H9 (cell line): ENCODE data around the gene PRKCZ. TPM values are rescaled to one million over a fixed set of nuclear protein-coding genes. Genes with fewer than 3 reads are reported as not detected.

ENCODE experiments used
- DNase-seq: peaks from one replicate; pipeline ENCODE4 v3.0.0-alpha.2; 2017
- H2AFZ ChIP-seq: one replicate; pipeline ENCODE4 v1.6.1; 2013; ENCODE audit warnings: mild to moderate bottlenecking, low read length, control low read depth, moderate library complexity
- H2AK5ac ChIP-seq: 2 replicates; pipeline ENCODE4 v1.6.1; 2013; ENCODE audit warnings: low read length, control low read depth, mixed read lengths; ENCODE audit not compliant: insufficient read length
- H2BK120ac ChIP-seq: one replicate; pipeline ENCODE4 v1.6.1; 2013; ENCODE audit warnings: low read depth, mild to moderate bottlenecking, low read length, control low read depth, inconsistent platforms; ENCODE audit not compliant: poor library complexity, severe bottlenecking
- H2BK12ac ChIP-seq: 2 replicates; pipeline ENCODE4 v1.6.1; 2013; ENCODE audit warnings: low read length, control low read depth, mixed read lengths, low read depth; ENCODE audit not compliant: insufficient read length
- H2BK15ac ChIP-seq: 2 replicates; pipeline ENCODE4 v1.6.1; 2013; ENCODE audit warnings: low read depth, low read length, control low read depth
- H2BK20ac ChIP-seq: one replicate; pipeline ENCODE4 v1.6.1; 2013; ENCODE audit warnings: low read depth, mild to moderate bottlenecking, low read length, control low read depth, inconsistent platforms; ENCODE audit not compliant: poor library complexity, severe bottlenecking
- H2BK5ac ChIP-seq: 2 replicates; pipeline ENCODE4 v1.6.1; 2013; ENCODE audit warnings: low read length, control low read depth, mixed read lengths; ENCODE audit not compliant: insufficient read length
- H3K14ac ChIP-seq: 2 replicates; pipeline ENCODE4 v1.6.1; 2013; ENCODE audit warnings: low read length, control low read depth; ENCODE audit not compliant: insufficient read depth
- H3K18ac ChIP-seq: 2 replicates; pipeline ENCODE4 v1.6.1; 2013; ENCODE audit warnings: low read depth, mild to moderate bottlenecking, mixed read lengths, low read length, control low read depth; ENCODE audit not compliant: insufficient read length
- H3K23ac ChIP-seq: 2 replicates; pipeline ENCODE4 v1.6.1; 2013; ENCODE audit warnings: low read length, control low read depth, mixed read lengths, low read depth; ENCODE audit not compliant: insufficient read length
- H3K23me2 ChIP-seq: 2 replicates; pipeline ENCODE4 v1.6.1; 2013; ENCODE audit warnings: low read depth, mild to moderate bottlenecking, mixed read lengths, low read length, control low read depth; ENCODE audit not compliant: insufficient read length, poor library complexity, severe bottlenecking
- H3K27ac ChIP-seq: 2 replicates; pipeline ENCODE4 v1.5.1; 2013; ENCODE audit warnings: low read length, control low read depth, mixed read lengths, low read depth; ENCODE audit not compliant: insufficient read length
- H3K27me3 ChIP-seq: 2 replicates; pipeline ENCODE4 v1.6.1; 2013; ENCODE audit warnings: low read length, control low read depth, inconsistent platforms; ENCODE audit not compliant: insufficient read depth
- H3K4ac ChIP-seq: 2 replicates; pipeline ENCODE4 v1.6.1; 2013; ENCODE audit warnings: low read depth, mild to moderate bottlenecking, control low read depth, inconsistent platforms, low read length, moderate library complexity
- H3K4me1 ChIP-seq: 2 replicates; pipeline ENCODE4 v1.6.1; 2013; ENCODE audit warnings: low read length, control low read depth, inconsistent platforms; ENCODE audit not compliant: insufficient read depth
- H3K4me2 ChIP-seq: 2 replicates; pipeline ENCODE4 v1.6.1; 2013; ENCODE audit warnings: low read length, control low read depth, mixed read lengths; ENCODE audit not compliant: insufficient read length, insufficient read depth
- H3K56ac ChIP-seq: 2 replicates; pipeline ENCODE4 v1.6.1; 2013; ENCODE audit warnings: low read depth, mild to moderate bottlenecking, mixed read lengths, low read length, control low read depth; ENCODE audit not compliant: insufficient read length
- H3K79me1 ChIP-seq: 2 replicates; pipeline ENCODE4 v1.6.1; 2013; ENCODE audit warnings: low read depth, mild to moderate bottlenecking, moderate library complexity, low read length, control low read depth, inconsistent platforms; ENCODE audit not compliant: insufficient read depth, poor library complexity, severe bottlenecking
- H3K79me2 ChIP-seq: 2 replicates; pipeline ENCODE4 v1.6.1; 2013; ENCODE audit warnings: low read length, control low read depth, inconsistent platforms; ENCODE audit not compliant: insufficient read depth
- H3K9ac ChIP-seq: 2 replicates; pipeline ENCODE4 v1.6.1; 2013; ENCODE audit warnings: low read length, control low read depth, mixed read lengths; ENCODE audit not compliant: insufficient read length; ENCODE audit errors: extremely low read depth
- H3K9me3 ChIP-seq: one replicate; pipeline ENCODE4 v1.6.1; 2013; ENCODE audit warnings: low read depth, low read length, inconsistent platforms; ENCODE audit not compliant: control insufficient read depth
- H3T11ph ChIP-seq: one replicate; pipeline ENCODE4 v1.6.1; 2013; ENCODE audit warnings: mild to moderate bottlenecking, low read length, control low read depth, inconsistent platforms
- H4K20me1 ChIP-seq: one replicate; pipeline ENCODE4 v1.6.1; 2013; ENCODE audit not compliant: control insufficient read depth, insufficient read length, insufficient read depth
- H4K5ac ChIP-seq: 2 replicates; pipeline ENCODE4 v1.6.1; 2013; ENCODE audit warnings: low read depth, mild to moderate bottlenecking, mixed read lengths, low read length, control low read depth; ENCODE audit not compliant: insufficient read length
- H4K8ac ChIP-seq: replicated peaks from 2 replicates; pipeline ENCODE4 v1.6.1; 2013; ENCODE audit warnings: low read length, control low read depth, mixed read lengths, low read depth; ENCODE audit not compliant: insufficient read length
- H4K91ac ChIP-seq: 2 replicates; pipeline ENCODE4 v1.6.1; 2013; ENCODE audit warnings: low read depth, mild to moderate bottlenecking, moderate library complexity, mixed read lengths, low read length, control low read depth; ENCODE audit not compliant: insufficient read length
- H3K27ac Mint-ChIP-seq, 3 experiments: 2 replicates in 2 of 3; 3 replicates in 1 of 3; pipeline ENCODE4 v1.8.0; 2020 to 2021; ENCODE audit warnings: mixed read lengths in 3 of 3, mild to moderate bottlenecking in 1 of 3, moderate library complexity in 1 of 3
- H3K27me3 Mint-ChIP-seq: 2 replicates; pipeline ENCODE4 v1.8.0; 2021; ENCODE audit warnings: low read depth, mild to moderate bottlenecking, moderate library complexity, mixed read lengths
- H3K36me3 Mint-ChIP-seq, 3 experiments: 2 replicates in 2 of 3; 3 replicates in 1 of 3; pipeline ENCODE4 v1.8.0; 2020 to 2021; ENCODE audit warnings: low read depth in 3 of 3, mixed read lengths in 3 of 3; ENCODE audit not compliant: insufficient read depth in 1 of 3
- H3K4me1 Mint-ChIP-seq, 2 experiments: 2 replicates each; pipeline ENCODE4 v1.8.0; 2020; ENCODE audit warnings: mixed read lengths in 2 of 2
- H3K4me3 Mint-ChIP-seq, 2 experiments: 2 replicates in 1 of 2; 3 replicates in 1 of 2; pipeline ENCODE4 v1.8.0; 2020 to 2021; ENCODE audit warnings: mild to moderate bottlenecking in 2 of 2, mixed read lengths in 2 of 2, moderate library complexity in 1 of 2
- H3K9me3 Mint-ChIP-seq, 2 experiments: 2 replicates in 1 of 2; 3 replicates in 1 of 2; pipeline ENCODE4 v1.8.0; 2020; ENCODE audit warnings: mild to moderate bottlenecking in 2 of 2, mixed read lengths in 2 of 2, moderate library complexity in 1 of 2
- CTCF ChIP-seq: fragments of 200-600 bp; sonication (generic); conservative IDR thresholded peaks from 3 replicates; pipeline ENCODE4 v1.8.0; 2021; ENCODE audit warnings: antibody characterized with exemption, mild to moderate bottlenecking
- WGBS: extraction: QIAGEN DNeasy Blood & Tissue Kit; methylation state at CpG from one replicate; pipeline ENCODE4 v1.1.7; 2013; ENCODE audit warnings: missing lambda C conversion rate, low lambda C conversion rate, mixed read lengths; ENCODE audit not compliant: insufficient read length; ENCODE audit errors: extremely low coverage; 5-methylcytosine and 5-hydroxymethylcytosine counted together
- total RNA-seq: library from RNA; stranded (reverse); gene quantifications from 2 replicates; pipeline ENCODE4 v1.2.1, GENCODE V29; 2021

The PRKCZ gene
- total RNA-seq, 1 experiment from 2014 or later, result 48.4 TPM

GRCh38 chr1:2044510-2045319 is 5.5 kb upstream of the PRKCZ start:
- peak; percentile 81 for TF ChIP-seq CTCF
- no peak overlapping the region for H2AFZ ChIP-seq

More at GRCh38 chr1:2044510-2045319, 5.5 kb upstream of the PRKCZ start:
- Histone ChIP-seq H3K27me3 (no peaks in the 10 kb centered on the region), H2BK12ac (no peak overlapping the region), H3K79me2 (no peaks in the 10 kb centered on the region), H2BK20ac (no peak overlapping the region), H3K23ac (no peak overlapping the region), H3K9ac (no peak overlapping the region), H3K23me2 (peaks cover 3% of the 10 kb centered on the region), H4K91ac (no peak overlapping the region), H3K4ac (no peak overlapping the region), H3K27ac (no peak overlapping the region), H3K14ac (no peak overlapping the region), H2BK15ac (no peak overlapping the region), H2BK120ac (no peak overlapping the region), H2AK5ac (no peak overlapping the region), H3K9me3 (no peaks in the 10 kb centered on the region), H4K20me1 (no peaks in the 10 kb centered on the region), H4K8ac (no peak overlapping the region), H2BK5ac (no peak overlapping the region), H3K18ac (peak overlapping the region; percentile 20), H3T11ph (no peak overlapping the region), H3K4me2 (no peak overlapping the region), H3K4me1 (no peaks in the 10 kb centered on the region), H3K56ac (no peak overlapping the region), H4K5ac (no peak overlapping the region), H3K79me1 (no peaks in the 10 kb centered on the region)
- DNase-seq, result peak; percentile 78
- Mint-ChIP-seq H3K4me1 (peaks cover 15 to 33% of the 10 kb centered on the region in 2 experiments), H3K9me3 (peaks cover 0 to 3% of the 10 kb centered on the region in 2 experiments; a peak in 2 of 5 replicates), H3K36me3 (no peaks in the 10 kb centered on the region; a peak in 2 of 7 replicates), H3K4me3 (peak overlapping the region; percentile 17 to 55; a peak in 1 of 5 replicates), H3K27me3 (peaks cover 20% of the 10 kb centered on the region), H3K27ac (no peak overlapping the region)
- WGBS, result no CpG with 5 or more reads among the region's 75 CpGs
